Body of pancreas (tissue), 4 donors: ENCODE data around the gene SPRED3.

ENCODE experiments used
- POLR2A ChIP-seq, 3 donors: fragments of 450-650 bp; IDR thresholded peaks; one replicate each; pipeline ENCODE4 v1.6.1; 2016; ENCODE audit warnings: antibody characterized with exemption in 3 of 3, mild to moderate bottlenecking in 2 of 3
- TF ChIP-seq, protein P1 (sequence below), 7 experiments: fragments of 450-650 bp in 4 of 7; fragments of 200-600 bp in 3 of 7; sonication (generic) in 3 of 7; IDR thresholded peaks; one replicate each; pipeline ENCODE4 v1.5.1; 2016 to 2019; ENCODE audit warnings: antibody characterized with exemption in 7 of 7

DNA sequence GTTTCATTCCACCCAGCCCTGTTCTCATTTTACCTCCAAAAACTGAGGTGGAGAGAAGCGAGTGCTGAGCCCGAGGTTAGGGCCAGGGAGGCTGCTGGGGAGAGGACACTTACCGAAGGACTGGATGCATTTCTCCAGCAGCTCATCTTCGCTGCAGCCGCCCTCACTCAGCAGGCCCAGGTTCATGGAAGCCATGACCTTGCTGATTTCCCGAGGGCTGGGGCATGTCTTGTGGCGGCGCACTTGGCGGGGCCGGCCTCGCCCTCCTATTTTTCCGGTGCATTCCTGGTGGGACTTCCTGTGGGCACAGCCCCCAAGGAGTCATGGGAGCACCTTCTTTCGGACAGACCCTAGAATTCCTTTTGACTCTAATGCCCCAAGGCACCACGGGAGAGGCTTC, 33.4 kb downstream of the SPRED3 start:
- TF ChIP-seq, protein P1, sequence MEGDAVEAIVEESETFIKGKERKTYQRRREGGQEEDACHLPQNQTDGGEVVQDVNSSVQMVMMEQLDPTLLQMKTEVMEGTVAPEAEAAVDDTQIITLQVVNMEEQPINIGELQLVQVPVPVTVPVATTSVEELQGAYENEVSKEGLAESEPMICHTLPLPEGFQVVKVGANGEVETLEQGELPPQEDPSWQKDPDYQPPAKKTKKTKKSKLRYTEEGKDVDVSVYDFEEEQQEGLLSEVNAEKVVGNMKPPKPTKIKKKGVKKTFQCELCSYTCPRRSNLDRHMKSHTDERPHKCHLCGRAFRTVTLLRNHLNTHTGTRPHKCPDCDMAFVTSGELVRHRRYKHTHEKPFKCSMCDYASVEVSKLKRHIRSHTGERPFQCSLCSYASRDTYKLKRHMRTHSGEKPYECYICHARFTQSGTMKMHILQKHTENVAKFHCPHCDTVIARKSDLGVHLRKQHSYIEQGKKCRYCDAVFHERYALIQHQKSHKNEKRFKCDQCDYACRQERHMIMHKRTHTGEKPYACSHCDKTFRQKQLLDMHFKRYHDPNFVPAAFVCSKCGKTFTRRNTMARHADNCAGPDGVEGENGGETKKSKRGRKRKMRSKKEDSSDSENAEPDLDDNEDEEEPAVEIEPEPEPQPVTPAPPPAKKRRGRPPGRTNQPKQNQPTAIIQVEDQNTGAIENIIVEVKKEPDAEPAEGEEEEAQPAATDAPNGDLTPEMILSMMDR (IDR thresholded peaks at IDR 0.05): no peak
- TF ChIP-seq POLR2A (IDR thresholded peaks at IDR 0.05): no peak
